HEK293T (cell line): Measurements from ENCODE around the gene KCND3.

Experiments used
- SP1 ChIP-seq: fragments of 450-650 bp; IDR thresholded peaks from 2 replicates; pipeline ENCODE4 v1.6.1; 2017
- TARDBP ChIP-seq: fragments of 450-650 bp; IDR thresholded peaks from 2 replicates; pipeline ENCODE4 v1.6.1; 2016

DNA sequence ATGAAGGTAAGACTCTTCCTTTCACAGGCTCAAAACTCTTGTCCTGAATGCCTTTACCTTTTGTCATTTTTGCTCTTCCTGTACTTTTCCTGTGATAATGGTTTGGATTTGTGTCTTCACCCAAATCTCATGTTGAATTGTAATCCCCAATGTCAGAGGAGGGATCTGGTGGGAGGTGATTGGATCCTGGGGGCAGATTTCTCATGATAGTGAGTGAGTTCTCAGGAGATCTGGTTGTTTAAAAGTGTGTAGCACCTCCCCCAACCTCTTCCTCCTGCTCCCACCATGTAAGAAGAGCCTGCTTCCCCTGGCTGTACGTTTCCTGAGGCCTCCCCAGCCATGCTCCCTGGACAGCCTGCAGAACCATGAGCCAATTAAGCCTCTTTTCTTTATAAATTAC is 158.3 kb downstream of the KCND3 start:
- TF ChIP-seq TARDBP: no peak
- no peak for TF ChIP-seq SP1
